ENCODE measurements around the gene CENPP. TPM values are rescaled to one million over a fixed set of nuclear protein-coding genes. Genes with fewer than 3 reads are reported as not detected.

CENPP gene
- total RNA-seq, 1 donor from 2014 or later = 4.4 TPM

DNA sequence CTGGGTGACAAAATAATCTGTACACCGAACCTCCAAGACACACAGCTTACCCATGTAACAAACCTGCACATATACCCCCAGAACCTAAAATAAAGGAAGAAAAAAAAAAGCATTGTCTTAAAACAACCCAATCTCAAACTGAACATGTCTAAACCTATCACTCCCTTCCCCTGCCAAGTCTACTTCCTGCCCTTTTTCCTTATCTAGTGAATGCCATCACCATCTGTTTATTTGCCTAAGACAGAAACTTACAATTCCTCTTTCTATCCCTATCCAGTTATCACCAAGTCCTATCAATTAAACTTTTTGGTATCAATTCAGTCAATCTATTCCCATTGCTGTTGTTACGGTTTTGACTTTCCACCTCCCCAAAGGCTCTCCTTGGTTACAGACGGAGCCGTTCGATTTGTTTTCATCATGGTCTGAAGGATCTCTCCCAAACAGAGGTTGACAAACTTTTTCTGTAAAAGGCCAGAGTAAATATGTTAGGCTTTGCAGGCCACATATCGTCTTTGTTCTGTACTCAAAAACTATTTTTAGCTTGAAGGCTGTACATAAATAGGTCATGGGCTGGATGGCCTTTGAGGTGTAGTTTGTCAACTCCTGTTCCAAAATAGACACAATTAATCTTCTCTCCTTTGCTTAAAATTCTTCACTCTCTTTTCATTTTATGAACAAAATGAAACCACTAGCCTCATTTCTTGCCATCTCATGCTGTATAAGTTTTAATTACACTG lies 12.7 kb upstream of the CENPP start:
- no peak for DNase-seq (ENCODE audit: low read depth)
- H3K4me3 ChIP-seq (ENCODE audit: low read depth, low read length) = no peak overlapping the region
- TF ChIP-seq, protein P1, sequence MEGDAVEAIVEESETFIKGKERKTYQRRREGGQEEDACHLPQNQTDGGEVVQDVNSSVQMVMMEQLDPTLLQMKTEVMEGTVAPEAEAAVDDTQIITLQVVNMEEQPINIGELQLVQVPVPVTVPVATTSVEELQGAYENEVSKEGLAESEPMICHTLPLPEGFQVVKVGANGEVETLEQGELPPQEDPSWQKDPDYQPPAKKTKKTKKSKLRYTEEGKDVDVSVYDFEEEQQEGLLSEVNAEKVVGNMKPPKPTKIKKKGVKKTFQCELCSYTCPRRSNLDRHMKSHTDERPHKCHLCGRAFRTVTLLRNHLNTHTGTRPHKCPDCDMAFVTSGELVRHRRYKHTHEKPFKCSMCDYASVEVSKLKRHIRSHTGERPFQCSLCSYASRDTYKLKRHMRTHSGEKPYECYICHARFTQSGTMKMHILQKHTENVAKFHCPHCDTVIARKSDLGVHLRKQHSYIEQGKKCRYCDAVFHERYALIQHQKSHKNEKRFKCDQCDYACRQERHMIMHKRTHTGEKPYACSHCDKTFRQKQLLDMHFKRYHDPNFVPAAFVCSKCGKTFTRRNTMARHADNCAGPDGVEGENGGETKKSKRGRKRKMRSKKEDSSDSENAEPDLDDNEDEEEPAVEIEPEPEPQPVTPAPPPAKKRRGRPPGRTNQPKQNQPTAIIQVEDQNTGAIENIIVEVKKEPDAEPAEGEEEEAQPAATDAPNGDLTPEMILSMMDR (conservative IDR thresholded peaks at IDR 0.05; ENCODE audit: low read depth, low read length) = no peak

- H3K4me3 ChIP-seq (ENCODE audit: low read depth, low read length) = no peak overlapping the region
- no peak for DNase-seq (ENCODE audit: low read depth)
- TF ChIP-seq, protein P1 (conservative IDR thresholded peaks at IDR 0.05; ENCODE audit: low read depth, low read length) = no peak
Observed at GRCh38 chr9:92313624-92314012, 12.1 kb upstream of the CENPP start.

DNA sequence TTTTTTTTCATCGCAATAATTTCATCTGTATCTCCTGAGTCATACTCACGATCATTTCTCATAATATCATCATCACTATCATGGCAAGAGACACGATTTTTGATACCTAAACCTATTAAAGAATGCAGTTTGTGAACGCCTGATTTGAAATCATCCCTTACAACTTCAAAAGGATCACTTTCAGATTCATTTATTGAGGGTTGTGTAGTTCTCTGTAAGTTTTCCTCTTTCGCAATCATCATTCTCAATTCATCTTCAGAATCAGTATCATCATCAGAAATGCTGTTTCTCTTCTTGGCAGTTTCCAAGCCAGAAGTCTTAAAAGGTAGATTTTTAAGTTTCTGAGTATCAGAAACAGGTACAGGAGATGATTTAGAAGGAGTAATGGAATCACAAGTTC lies 10.3 kb upstream of the CENPP start:
- TF ChIP-seq, protein P1 (conservative IDR thresholded peaks at IDR 0.05; ENCODE audit: low read depth, low read length) = no peak
- no peak overlapping the region for H3K4me3 ChIP-seq (ENCODE audit: low read depth, low read length)
- no peak for DNase-seq (ENCODE audit: low read depth)

- TF ChIP-seq, protein P1 (conservative IDR thresholded peaks at IDR 0.05; ENCODE audit: low read depth, low read length) = no peak
- DNase-seq (ENCODE audit: low read depth) = no peak
- H3K4me3 ChIP-seq (ENCODE audit: low read depth, low read length) = peak overlapping the region; percentile 88
Observed at GRCh38 chr9:92324431-92324830, 1.3 kb upstream of the CENPP start.

- DNase-seq (ENCODE audit: low read depth) = peak; percentile 16
- TF ChIP-seq, protein P1 (conservative IDR thresholded peaks at IDR 0.05; ENCODE audit: low read depth, low read length) = no peak
- H3K4me3 ChIP-seq (ENCODE audit: low read depth, low read length) = peak overlapping the region; percentile 88
Observed at GRCh38 chr9:92324889-92325268, 874 bp upstream of the CENPP start.

- DNase-seq (ENCODE audit: low read depth) = no peak
- peak overlapping the region; percentile 88 for H3K4me3 ChIP-seq (ENCODE audit: low read depth, low read length)
- TF ChIP-seq, protein P1 (conservative IDR thresholded peaks at IDR 0.05; ENCODE audit: low read depth, low read length) = no peak
Observed at GRCh38 chr9:92325991-92326500, 293 bp downstream of the CENPP start.

Data from epithelial cell of proximal tubule (primary cell).